K562 (cell line): ENCODE data around the gene DLG4.

ENCODE experiments used
- FOXP1 ChIP-seq: sonication (generic); formaldehyde crosslinking; IDR thresholded peaks from 2 replicates; pipeline ENCODE4 v1.8.0; 2022; ENCODE audit warnings: mild to moderate bottlenecking, missing genetic modification reagents
- MTA1 ChIP-seq: fragments of 450-650 bp; IDR thresholded peaks from 2 replicates; pipeline ENCODE4 v1.6.1; 2017; ENCODE audit warnings: borderline replicate concordance
- POU5F1 ChIP-seq: fragments of 150-350 bp; IDR thresholded peaks from 2 replicates; pipeline ENCODE4 v1.6.1; 2014; ENCODE audit warnings: borderline replicate concordance, low read length, low read depth, mild to moderate bottlenecking; ENCODE audit not compliant: partially characterized antibody
- SRF ChIP-seq, 2 experiments: fragments of 250-450, 450-650 bp in 1 of 2; sonication (Bioruptor Pico) in 1 of 2; sonication (generic) in 1 of 2; formaldehyde crosslinking; IDR thresholded peaks; 2 replicates each; pipeline versions ENCODE4 v1.5.0 to v1.5.1; 2020 to 2022; ENCODE audit warnings: mild to moderate bottlenecking in 1 of 2, missing genetic modification reagents in 1 of 2
- ZFP36 ChIP-seq: fragments of 150-350 bp; IDR thresholded peaks from 2 replicates; pipeline ENCODE4 v1.6.1; 2018; ENCODE audit warnings: low read length, low read depth; ENCODE audit not compliant: partially characterized antibody

DNA sequence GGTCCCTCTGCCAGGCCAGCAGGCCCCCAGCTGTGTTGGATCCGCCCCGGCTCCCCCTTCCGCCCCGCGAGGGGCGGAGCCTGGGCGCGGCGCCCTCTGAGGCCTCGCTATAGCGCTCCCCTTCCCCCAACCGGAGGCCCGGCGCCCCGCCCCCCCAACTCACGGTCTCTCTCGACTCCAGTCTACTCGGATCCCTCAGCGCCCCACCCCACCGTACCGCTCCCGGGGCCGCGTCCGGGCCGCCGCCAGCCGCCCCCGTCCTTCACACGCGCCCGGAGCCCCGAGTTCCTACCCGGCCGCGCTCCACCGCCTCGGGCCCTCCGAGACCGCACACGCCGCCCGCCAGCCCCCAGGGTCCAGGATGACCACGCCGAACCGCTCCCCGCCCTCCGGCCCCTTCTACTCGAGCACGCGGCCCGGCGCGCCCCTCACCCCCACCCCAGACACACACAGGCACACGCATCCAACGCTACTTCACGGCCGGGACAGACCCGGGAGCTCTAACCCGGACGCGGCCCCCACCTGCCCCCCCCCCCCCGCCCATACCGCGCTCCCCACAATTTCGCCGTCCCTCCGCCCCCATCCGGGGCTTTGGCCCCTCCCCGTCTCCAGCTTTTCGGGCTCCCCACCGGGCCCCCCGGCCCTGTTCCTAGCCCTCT lies 18.3 kb upstream of the DLG4 start:
- TF ChIP-seq ZFP36 (no peak), POU5F1 (no peak), FOXP1 (CRISPR knock-in tag) (no peak), MTA1 (no peak), SRF (CRISPR knock-in tag; IDR thresholded peaks at IDR 0.05) (no peak)
